Left forelimb (tissue), 1 donor: ENCODE results near the gene OPN5.

Source experiments
- DNase-seq: peaks from one replicate; pipeline ENCODE4 v3.0.0-alpha.2; 2018; ENCODE audit warnings: low spot score

OPN5 gene

GRCh38 chr6:47859175-47859574 lies 77.3 kb downstream of the OPN5 start:
- DNase-seq = no peak

- DNase-seq = no peak
Observed at GRCh38 chr6:47862731-47863130, 80.9 kb downstream of the OPN5 start.

DNA sequence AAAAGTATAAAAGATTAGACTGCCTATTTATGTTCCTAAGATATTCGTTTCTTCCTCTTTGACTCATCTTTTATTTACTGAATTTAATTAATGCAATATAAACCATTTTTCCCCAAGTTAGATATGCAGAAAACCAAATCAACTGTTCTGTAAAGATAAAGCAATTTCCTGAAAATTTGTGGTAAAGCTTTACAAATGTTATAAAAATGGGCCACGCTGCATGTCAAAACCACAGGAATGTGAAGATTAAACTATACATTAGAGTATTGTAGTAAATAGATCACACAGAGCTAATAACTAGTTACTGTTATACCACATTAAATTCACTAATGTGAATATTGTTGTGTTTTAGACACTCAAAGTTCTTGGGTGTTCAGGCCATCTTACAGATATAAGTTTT lies 83.4 kb downstream of the OPN5 start:
- DNase-seq = no peak

DNA sequence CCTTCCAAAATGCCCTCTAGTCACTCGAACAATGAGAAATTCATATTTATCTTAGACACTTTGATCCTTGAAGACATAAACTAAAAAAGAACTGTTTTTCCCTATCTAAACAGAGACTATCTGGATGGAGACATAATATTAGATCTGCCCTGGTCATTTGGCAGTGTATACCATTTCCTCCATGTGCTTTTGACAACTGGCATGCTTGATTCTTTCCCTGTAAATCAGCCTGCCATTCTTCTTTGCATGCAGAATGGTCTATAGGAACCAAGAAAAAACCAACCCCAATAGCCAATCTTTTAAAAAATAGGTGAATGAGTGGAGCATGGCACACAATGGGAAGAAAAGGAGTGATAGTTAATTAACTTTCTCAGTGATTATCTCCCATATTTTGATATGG lies 93.8 kb downstream of the OPN5 start:
- DNase-seq = no peak
